A673 (cell line): ENCODE data around the gene TAGLN2. TPM values are rescaled to one million over a fixed set of nuclear protein-coding genes. Genes with fewer than 3 reads are reported as not detected.
A peak's percentile ranks its signal among the peaks of the same experiment; 100 is the strongest.

Experiments
- BruUV-seq: library from RNA; stranded (reverse); fragments of 400-500 nt; replicated peaks from 2 replicates; lab custom pipeline; 2021; lab: Mats Ljungman, UMichigan
- CTCF ChIA-PET: fragments of 300-600 bp; sonication (Branson Sonifier 250); formaldehyde crosslinking; loops from one replicate; lab custom pipeline; 2022; ENCODE audit warnings: antibody characterized with exemption; lab: Charles Lee
- POLR2A ChIA-PET: fragments of 300-600 bp; sonication (Branson Sonifier 250); formaldehyde crosslinking; loops from one replicate; lab custom pipeline; 2022; ENCODE audit warnings: antibody characterized with exemption; ENCODE audit not compliant: low non-redundant PET; lab: Charles Lee
- DNase-seq: peaks from one replicate; pipeline ENCODE4 v3.0.0-alpha.2; 2015; ENCODE audit warnings: low spot score
- H3K27ac ChIP-seq: fragments of 200-600 bp; sonication (generic); 2 replicates; pipeline ENCODE4 v1.5.1; 2016; ENCODE audit warnings: mixed run types, low read depth, mild to moderate bottlenecking, mixed read lengths, antibody characterized with exemption, low read length; ENCODE audit not compliant: poor library complexity, severe bottlenecking
- H3K27me3 ChIP-seq: fragments of 200-600 bp; sonication (generic); replicated peaks from 2 replicates; pipeline ENCODE4 v1.6.1; 2017; ENCODE audit warnings: mixed run types, low read depth, mild to moderate bottlenecking, mixed read lengths, antibody characterized with exemption, low read length; ENCODE audit not compliant: insufficient read depth, poor library complexity
- H3K36me3 ChIP-seq: fragments of 200-600 bp; sonication (generic); 2 replicates; pipeline ENCODE4 v1.6.1; 2016; ENCODE audit warnings: mixed run types, mild to moderate bottlenecking, mixed read lengths, antibody characterized with exemption, low read length; ENCODE audit not compliant: insufficient read depth, poor library complexity, severe bottlenecking
- H3K4me1 ChIP-seq: fragments of 200-600 bp; sonication (generic); 2 replicates; pipeline ENCODE4 v1.6.1; 2017; ENCODE audit warnings: mixed run types, mild to moderate bottlenecking, mixed read lengths, antibody characterized with exemption, low read length; ENCODE audit not compliant: insufficient read depth, poor library complexity, severe bottlenecking
- H3K4me3 ChIP-seq: fragments of 200-600 bp; sonication (generic); 2 replicates; pipeline ENCODE4 v1.5.1; 2016; ENCODE audit warnings: low read depth, mixed run types, mild to moderate bottlenecking, mixed read lengths, low read length; ENCODE audit not compliant: poor library complexity, severe bottlenecking
- H3K9me3 ChIP-seq: fragments of 200-600 bp; sonication (generic); 2 replicates; pipeline ENCODE4 v1.6.1; 2016; ENCODE audit warnings: mixed run types, low read depth, mild to moderate bottlenecking, mixed read lengths, antibody characterized with exemption, low read length; ENCODE audit not compliant: poor library complexity, severe bottlenecking
- CTCF ChIP-seq: fragments of 300-800, 200-600 bp; sonication (generic); conservative IDR thresholded peaks from 2 replicates; pipeline ENCODE4 v1.5.1; 2017; ENCODE audit warnings: low read depth, mild to moderate bottlenecking, antibody characterized with exemption, low read length, moderate library complexity, mixed read lengths
- EZH2 ChIP-seq: fragments of 200-600 bp; sonication (generic); IDR thresholded peaks from 2 replicates; pipeline ENCODE4 v1.6.1; 2017; ENCODE audit warnings: borderline replicate concordance, low read depth, mild to moderate bottlenecking, mixed read lengths, antibody characterized with exemption, low read length; ENCODE audit not compliant: poor library complexity, severe bottlenecking
- intact Hi-C: fragments of 100-400 bp; cut with micrococcal nuclease; formaldehyde crosslinking; loops from one replicate; pipeline ENCODE4 v1.10.0; 2022; ENCODE audit not compliant: unreplicated experiment
- total RNA-seq: library from RNA; stranded (reverse); gene quantifications from 2 replicates; pipeline ENCODE4 v1.2.3, GENCODE V29; 2021

Gene TAGLN2
- total RNA-seq, 1 experiment from 2014 or later = 198 TPM

- Histone ChIP-seq H3K4me1 (peaks cover 19% of the 10 kb centered on the region), H3K9me3 (no peaks in the 10 kb centered on the region), H3K36me3 (peaks cover 8% of the 10 kb centered on the region), H3K27ac (peak overlapping the region; percentile 76), H3K27me3 (no peaks in the 10 kb centered on the region), H3K4me3 (peak overlapping the region; percentile 78)
- no TSS peak for BruUV-seq
- peak; percentile 37 for DNase-seq
- ChIA-PET CTCF (interaction anchor here (0.7 to 1.3 kb wide), 3 partner anchors 84 to 728 kb away, joined by 3 read pairs; no protein-coding TSS in a partner anchor), POLR2A (no interaction called here)
- TF ChIP-seq EZH2 (no peak), CTCF (no peak)
- intact Hi-C loops = no loop called here
Measured at GRCh38 chr1:159924025-159924790, 1.1 kb downstream of the TAGLN2 start.

- Histone ChIP-seq H3K4me3 (peak overlapping the region; percentile 78), H3K36me3 (peaks cover 16% of the 10 kb centered on the region), H3K9me3 (no peaks in the 10 kb centered on the region), H3K4me1 (peaks cover 19% of the 10 kb centered on the region), H3K27ac (peak overlapping the region; percentile 76), H3K27me3 (no peaks in the 10 kb centered on the region)
- intact Hi-C loops = no loop called here
- ChIA-PET POLR2A (no interaction called here), CTCF (interaction anchor here (0.7 to 1.3 kb wide), 4 partner anchors 84 to 727 kb away, joined by 3 read pairs; no protein-coding TSS in a partner anchor)
- TF ChIP-seq EZH2 (no peak), CTCF (no peak)
- no TSS peak for BruUV-seq
- DNase-seq = peak; percentile 76
Measured at GRCh38 chr1:159923203-159924024, 1.9 kb downstream of the TAGLN2 start.

GRCh38 chr1:159922511-159923202 lies 2.6 kb downstream of the TAGLN2 start:
- ChIA-PET POLR2A (no interaction called here), CTCF (interaction anchor here (0.6 to 1.0 kb wide), 2 partner anchors 19 to 85 kb away, joined by 3 to 13 read pairs; no protein-coding TSS in a partner anchor)
- Histone ChIP-seq H3K27ac (peak overlapping the region; percentile 42), H3K36me3 (peaks cover 19% of the 10 kb centered on the region), H3K4me1 (peaks cover 19% of the 10 kb centered on the region), H3K27me3 (no peaks in the 10 kb centered on the region), H3K4me3 (no peak overlapping the region), H3K9me3 (no peaks in the 10 kb centered on the region)
- intact Hi-C loops = no loop called here
- no TSS peak for BruUV-seq
- no peak for DNase-seq
- TF ChIP-seq EZH2 = no peak
- no peak for TF ChIP-seq CTCF
